Astrocyte of the cerebellum (primary cell): ENCODE results near the gene KCNK10.

Experiments used
- DNase-seq: peaks from one replicate; pipeline ENCODE4 v3.0.0-alpha.2; 2011; ENCODE audit warnings: low read depth
- H3K4me3 ChIP-seq: 2 replicates; pipeline ENCODE4 v1.5.1; 2011; ENCODE audit warnings: mild to moderate bottlenecking, low read depth, low read length, moderate library complexity
- in situ Hi-C: cut with HindIII; loops from 2 replicates; pipeline ENCODE4 v1.10.0; 2017; ENCODE audit warnings: low sequenced_read_pairs
- TF ChIP-seq, protein P1 (sequence below): IDR thresholded peaks from 2 replicates; pipeline ENCODE4 v1.5.1; 2012; ENCODE audit warnings: low read length, low read depth, moderate library complexity, mild to moderate bottlenecking; ENCODE audit errors: missing control alignments

KCNK10 gene

DNA sequence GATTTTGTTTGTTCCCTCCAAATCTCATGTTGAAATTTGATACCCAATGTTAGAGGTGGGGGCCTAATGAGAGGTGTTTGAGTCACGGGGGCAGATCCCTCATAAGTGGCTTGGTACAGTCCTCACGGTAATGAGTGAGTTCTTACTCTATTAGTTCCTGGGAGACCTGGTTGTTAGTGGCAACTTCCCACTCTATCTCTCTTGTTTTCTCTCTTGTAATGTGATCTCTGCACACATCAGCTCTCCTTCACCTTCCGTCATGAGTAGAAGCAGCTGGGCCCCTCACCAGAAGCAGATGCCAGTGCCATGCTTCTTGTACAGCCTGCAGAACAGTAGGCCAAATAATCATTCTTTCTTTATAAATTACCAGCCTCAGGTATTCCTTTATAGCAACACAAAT is 29.6 kb upstream of the KCNK10 start:
- H3K4me3 ChIP-seq = no peak overlapping the region
- in situ Hi-C loops = no loop called here
- DNase-seq = no peak
- TF ChIP-seq, protein P1, sequence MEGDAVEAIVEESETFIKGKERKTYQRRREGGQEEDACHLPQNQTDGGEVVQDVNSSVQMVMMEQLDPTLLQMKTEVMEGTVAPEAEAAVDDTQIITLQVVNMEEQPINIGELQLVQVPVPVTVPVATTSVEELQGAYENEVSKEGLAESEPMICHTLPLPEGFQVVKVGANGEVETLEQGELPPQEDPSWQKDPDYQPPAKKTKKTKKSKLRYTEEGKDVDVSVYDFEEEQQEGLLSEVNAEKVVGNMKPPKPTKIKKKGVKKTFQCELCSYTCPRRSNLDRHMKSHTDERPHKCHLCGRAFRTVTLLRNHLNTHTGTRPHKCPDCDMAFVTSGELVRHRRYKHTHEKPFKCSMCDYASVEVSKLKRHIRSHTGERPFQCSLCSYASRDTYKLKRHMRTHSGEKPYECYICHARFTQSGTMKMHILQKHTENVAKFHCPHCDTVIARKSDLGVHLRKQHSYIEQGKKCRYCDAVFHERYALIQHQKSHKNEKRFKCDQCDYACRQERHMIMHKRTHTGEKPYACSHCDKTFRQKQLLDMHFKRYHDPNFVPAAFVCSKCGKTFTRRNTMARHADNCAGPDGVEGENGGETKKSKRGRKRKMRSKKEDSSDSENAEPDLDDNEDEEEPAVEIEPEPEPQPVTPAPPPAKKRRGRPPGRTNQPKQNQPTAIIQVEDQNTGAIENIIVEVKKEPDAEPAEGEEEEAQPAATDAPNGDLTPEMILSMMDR = no peak

DNA sequence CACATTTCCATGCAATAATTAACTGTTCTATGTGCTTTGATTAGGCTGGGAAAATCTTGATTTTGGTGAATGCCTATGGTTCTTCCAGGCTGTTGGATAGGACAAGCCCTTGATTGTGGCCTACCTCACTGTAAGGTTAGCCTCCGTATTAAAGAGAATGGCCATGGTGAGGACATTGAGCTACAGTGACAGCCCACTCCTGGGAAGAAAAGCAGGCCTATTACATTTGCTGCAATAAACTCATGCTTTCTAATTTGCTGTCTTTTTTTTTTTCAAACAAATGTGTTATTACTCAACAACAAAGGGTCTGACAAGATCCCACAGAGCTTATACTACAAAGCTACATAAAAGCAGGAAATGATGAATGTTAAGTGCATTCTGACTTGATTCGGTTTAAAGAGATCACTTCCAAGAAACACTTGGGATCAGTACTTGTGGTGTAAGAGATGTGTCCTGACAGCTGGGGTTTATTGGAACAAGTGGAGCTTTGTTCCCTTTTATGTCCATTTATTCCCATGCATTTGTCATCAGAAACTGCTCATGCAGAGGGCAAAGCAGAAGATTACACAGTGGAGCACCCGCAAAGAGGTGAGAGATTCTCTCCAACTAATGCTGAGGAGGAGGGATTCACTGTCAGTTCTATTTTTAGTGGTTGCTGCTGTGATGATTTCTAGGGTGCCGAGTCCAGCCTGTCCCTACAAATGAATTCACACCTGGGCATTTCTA is 29.1 kb upstream of the KCNK10 start:
- DNase-seq = no peak

DNA sequence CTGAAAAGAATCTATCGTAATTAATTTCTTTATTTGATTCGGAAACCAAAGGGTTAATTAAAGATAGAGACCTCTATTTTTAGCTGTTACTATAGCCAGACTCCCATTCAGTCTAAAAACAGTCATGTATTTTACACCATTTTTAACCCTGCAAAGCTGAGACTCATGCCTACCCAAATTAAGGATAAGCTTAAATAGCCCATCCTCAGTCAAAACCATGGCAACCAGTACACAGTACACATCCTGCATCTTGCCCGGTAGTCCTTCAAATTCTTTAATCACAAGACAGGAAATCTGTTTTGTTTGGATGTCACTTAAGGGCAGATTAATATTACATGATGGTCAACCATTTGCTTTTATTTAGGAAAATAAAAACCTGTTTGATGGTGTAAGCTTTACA is 25.5 kb upstream of the KCNK10 start:
- in situ Hi-C loops = no loop called here
- TF ChIP-seq, protein P1 = no peak
- no peak overlapping the region for H3K4me3 ChIP-seq
- no peak for DNase-seq

More for the DNA sequence above, 29.1 kb upstream of the KCNK10 start:
- TF ChIP-seq, protein P1 = no peak
- in situ Hi-C loops = no loop called here
- no peak overlapping the region for H3K4me3 ChIP-seq

DNA sequence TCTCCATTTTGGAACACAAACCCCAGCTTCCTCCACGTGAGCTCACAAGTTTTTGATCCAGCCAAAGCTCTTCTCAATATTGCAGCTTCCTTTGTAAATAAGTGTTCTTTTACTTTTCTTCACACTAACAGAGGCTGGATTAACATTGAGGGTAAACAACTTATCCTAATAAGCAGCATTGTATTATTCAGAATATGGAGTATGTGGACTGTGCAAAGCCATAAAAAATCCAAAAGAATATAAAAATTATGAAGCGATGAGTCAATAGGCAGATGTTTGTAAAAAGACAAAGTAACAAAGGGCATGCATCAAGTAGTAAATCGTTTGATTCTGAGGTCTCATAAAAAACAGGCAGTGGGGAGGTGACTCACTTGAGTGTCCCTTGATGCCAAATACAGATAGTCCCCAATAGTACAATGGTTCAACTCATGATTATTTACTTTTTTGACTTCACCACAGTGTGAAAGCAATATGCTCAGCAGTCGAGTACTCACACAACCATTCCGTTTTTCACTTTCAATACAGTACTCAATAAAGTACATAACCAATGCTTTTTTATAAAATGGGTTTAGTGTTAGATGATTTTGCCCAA is 23.1 kb upstream of the KCNK10 start:
- no peak for DNase-seq
- no peak overlapping the region for H3K4me3 ChIP-seq
- TF ChIP-seq, protein P1 = no peak
- in situ Hi-C loops = no loop called here

DNA sequence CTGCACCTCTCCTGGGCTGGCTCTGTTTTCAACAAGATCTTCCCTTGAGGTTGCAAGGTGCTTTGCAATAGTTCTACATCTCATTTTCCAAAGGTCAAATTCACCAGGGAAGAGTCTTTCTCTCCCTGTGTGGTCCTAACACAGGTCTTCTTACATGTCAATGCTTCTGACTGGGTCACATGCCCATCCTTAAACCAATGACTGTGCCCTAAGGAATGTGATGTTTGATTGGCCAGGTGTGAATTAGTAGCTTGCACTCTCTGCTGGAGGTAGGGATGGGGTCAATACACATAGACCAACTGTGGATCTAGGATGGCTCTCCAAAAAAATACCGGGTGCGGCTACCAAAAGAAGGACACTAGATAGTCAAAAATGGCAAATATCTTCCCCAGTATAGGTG is 19.9 kb upstream of the KCNK10 start:
- in situ Hi-C loops = no loop called here
- H3K4me3 ChIP-seq = no peak overlapping the region
- TF ChIP-seq, protein P1 = no peak
- no peak for DNase-seq

DNA sequence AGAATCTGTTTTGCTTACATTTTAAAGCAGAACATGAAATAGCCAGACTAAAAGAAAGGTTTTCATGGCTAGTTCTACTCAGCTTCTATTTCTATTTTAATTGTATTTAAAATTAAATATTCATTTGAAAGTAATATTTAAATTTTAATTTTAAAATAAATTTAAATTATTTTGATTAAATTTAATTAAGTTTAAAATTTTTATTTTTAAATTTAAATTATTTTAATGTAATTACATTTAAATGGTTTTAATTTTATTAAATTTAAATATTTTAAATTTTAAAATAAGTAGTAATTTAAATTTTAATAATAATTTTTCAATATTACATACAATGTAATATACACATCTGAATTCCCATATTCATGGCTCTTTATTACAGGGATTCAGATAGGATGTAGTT is 17.3 kb upstream of the KCNK10 start:
- no peak for DNase-seq
- TF ChIP-seq, protein P1 = no peak
- in situ Hi-C loops = no loop called here
- H3K4me3 ChIP-seq = no peak overlapping the region
